ENCODE measurements around the gene KCNQ1.

Gene KCNQ1

DNA sequence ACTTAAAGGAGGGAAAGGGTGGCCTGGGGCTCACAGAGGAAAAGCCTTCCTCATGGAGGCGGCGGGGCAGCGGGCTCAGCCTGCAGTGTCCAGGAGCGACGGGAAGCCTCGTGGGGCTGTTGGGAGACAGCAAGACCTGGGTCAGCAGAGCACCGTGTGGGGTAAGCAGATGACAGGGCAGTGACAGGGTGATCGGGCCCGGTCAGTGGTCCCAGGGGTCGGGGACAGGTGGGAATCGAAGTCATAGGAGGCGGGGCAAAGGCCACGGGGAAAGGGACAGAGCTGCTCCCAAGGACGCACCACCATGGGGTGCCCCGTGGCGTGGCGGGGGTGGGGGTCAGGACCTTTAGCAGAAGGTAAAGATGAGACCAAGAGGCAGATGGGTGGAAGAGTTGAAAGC lies 390.9 kb downstream of the KCNQ1 start:
- Histone ChIP-seq H3K4me3 (ENCODE audit: severe bottlenecking) (no peak overlapping the region), H3K36me3 (ENCODE audit: low read depth) (no peaks in the 10 kb centered on the region), H3K27me3 (ENCODE audit: insufficient read depth, poor library complexity, severe bottlenecking) (no peaks in the 10 kb centered on the region), H3K4me1 (ENCODE audit: insufficient read depth, poor library complexity, severe bottlenecking) (no peaks in the 10 kb centered on the region), H3K9me3 (ENCODE audit: severe bottlenecking) (no peaks in the 10 kb centered on the region), H3K27ac (ENCODE audit: poor library complexity, severe bottlenecking) (no peak overlapping the region)
- TF ChIP-seq, protein P1, sequence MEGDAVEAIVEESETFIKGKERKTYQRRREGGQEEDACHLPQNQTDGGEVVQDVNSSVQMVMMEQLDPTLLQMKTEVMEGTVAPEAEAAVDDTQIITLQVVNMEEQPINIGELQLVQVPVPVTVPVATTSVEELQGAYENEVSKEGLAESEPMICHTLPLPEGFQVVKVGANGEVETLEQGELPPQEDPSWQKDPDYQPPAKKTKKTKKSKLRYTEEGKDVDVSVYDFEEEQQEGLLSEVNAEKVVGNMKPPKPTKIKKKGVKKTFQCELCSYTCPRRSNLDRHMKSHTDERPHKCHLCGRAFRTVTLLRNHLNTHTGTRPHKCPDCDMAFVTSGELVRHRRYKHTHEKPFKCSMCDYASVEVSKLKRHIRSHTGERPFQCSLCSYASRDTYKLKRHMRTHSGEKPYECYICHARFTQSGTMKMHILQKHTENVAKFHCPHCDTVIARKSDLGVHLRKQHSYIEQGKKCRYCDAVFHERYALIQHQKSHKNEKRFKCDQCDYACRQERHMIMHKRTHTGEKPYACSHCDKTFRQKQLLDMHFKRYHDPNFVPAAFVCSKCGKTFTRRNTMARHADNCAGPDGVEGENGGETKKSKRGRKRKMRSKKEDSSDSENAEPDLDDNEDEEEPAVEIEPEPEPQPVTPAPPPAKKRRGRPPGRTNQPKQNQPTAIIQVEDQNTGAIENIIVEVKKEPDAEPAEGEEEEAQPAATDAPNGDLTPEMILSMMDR (IDR thresholded peaks at IDR 0.05; ENCODE audit: poor library complexity, severe bottlenecking) = no peak
- DNase-seq (ENCODE audit: low spot score) (no peak), ATAC-seq (ENCODE audit: low read depth) (no peak)

DNA sequence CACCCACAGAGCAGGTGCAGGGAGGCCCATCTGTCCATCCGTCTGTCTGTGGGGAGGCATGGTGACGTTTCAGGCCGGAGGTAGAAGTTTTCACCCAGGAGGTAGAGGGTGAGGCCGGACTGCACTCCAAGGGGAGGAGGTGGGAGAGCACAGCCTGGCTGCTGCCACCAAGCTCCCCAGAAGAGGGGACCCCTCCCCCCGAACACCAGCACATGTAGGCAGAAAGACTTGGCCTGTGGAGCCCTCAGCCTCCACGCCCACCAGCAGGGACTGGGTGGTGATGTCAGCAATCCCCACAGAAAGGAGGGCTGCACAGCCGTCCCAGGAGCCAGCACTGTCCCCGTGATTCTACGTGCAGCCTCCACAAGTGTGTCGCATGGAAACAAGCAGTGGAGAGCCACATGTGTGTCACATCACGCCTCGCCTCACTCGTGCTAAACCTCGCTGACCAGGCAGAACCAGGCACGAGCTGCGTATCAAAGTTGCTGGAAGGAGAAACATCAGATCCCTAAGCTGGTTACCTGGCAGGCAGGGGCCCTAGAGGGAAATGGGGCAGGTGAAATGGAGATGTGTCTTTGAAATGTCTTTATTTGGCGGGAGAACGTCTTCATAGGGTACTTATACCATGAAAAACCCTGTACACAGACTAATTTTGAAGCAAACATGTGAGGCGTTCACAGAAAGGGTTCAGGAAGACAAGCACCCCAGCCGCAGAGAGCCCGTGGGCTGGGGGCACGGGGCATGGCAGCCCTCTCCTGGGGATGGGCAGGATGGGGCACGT lies 391.7 kb downstream of the KCNQ1 start:
- no peaks in the 10 kb centered on the region for H3K4me1 ChIP-seq (ENCODE audit: insufficient read depth, poor library complexity, severe bottlenecking)
- H3K27ac ChIP-seq (ENCODE audit: poor library complexity, severe bottlenecking) = no peak overlapping the region
- DNase-seq (ENCODE audit: low spot score) = no peak
- no peak for ATAC-seq (ENCODE audit: low read depth)
- H3K27me3 ChIP-seq (ENCODE audit: insufficient read depth, poor library complexity, severe bottlenecking) = no peaks in the 10 kb centered on the region
- H3K4me3 ChIP-seq (ENCODE audit: severe bottlenecking) = no peak overlapping the region
- TF ChIP-seq, protein P1 (IDR thresholded peaks at IDR 0.05; ENCODE audit: poor library complexity, severe bottlenecking) = no peak
- H3K36me3 ChIP-seq (ENCODE audit: low read depth) = no peaks in the 10 kb centered on the region
- H3K9me3 ChIP-seq (ENCODE audit: severe bottlenecking) = no peaks in the 10 kb centered on the region

DNA sequence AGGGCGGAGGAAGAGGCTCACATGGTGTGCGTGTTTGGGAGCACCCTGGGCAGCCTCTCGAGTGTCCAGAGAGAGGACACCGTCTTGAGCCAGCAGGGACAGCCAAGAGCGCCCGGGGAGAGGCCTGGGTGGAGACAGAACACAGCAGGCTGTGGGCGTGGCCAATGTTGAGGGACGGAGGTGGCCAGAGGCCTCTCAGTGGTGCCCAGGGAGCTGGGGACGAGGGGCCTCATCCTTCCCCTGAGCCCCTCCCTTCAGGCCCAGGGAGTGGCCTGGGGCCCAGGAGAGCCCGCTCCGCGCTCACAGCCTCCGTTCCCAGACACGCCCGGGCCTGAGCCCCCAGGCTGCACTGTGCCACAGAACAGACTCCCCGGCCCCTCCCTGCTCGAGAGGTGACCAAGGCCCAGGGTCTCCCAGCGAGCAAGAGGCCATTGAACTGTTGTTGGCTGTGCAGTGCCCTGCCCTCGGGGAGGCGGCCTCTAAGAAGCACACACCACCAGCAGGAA lies 392.3 kb downstream of the KCNQ1 start:
- H3K4me3 ChIP-seq (ENCODE audit: severe bottlenecking) = no peak overlapping the region
- H3K36me3 ChIP-seq (ENCODE audit: low read depth) = no peaks in the 10 kb centered on the region
- DNase-seq (ENCODE audit: low spot score) (no peak), ATAC-seq (ENCODE audit: low read depth) (no peak)
- TF ChIP-seq, protein P1 (IDR thresholded peaks at IDR 0.05; ENCODE audit: poor library complexity, severe bottlenecking) = no peak
- H3K9me3 ChIP-seq (ENCODE audit: severe bottlenecking) = no peaks in the 10 kb centered on the region
- H3K4me1 ChIP-seq (ENCODE audit: insufficient read depth, poor library complexity, severe bottlenecking) = no peaks in the 10 kb centered on the region
- H3K27ac ChIP-seq (ENCODE audit: poor library complexity, severe bottlenecking) = no peak overlapping the region
- no peaks in the 10 kb centered on the region for H3K27me3 ChIP-seq (ENCODE audit: insufficient read depth, poor library complexity, severe bottlenecking)

DNA sequence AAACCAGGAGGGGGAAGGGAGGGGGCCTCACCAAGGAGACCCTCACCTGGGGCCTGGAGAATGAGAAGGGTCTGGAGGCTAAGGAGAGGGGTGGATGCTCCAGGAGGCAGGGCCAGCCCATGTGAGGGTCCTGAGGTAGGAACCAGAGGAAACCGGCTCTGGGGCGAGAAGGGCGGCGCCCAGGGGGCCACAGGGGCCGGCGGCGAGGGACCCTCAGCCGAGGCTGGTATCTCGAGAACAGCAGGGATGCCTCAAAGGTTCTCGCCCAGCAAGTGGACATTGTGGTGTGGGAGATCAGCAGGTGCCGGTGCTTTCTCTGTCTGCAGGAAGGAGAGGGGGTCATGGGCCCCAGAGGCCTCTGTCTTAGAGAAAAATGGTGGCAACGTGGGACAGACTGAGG lies 392.8 kb downstream of the KCNQ1 start:
- ATAC-seq (ENCODE audit: low read depth) = no peak
- Histone ChIP-seq H3K27ac (ENCODE audit: poor library complexity, severe bottlenecking) (no peak overlapping the region), H3K4me3 (ENCODE audit: severe bottlenecking) (no peak overlapping the region), H3K27me3 (ENCODE audit: insufficient read depth, poor library complexity, severe bottlenecking) (no peaks in the 10 kb centered on the region), H3K4me1 (ENCODE audit: insufficient read depth, poor library complexity, severe bottlenecking) (no peaks in the 10 kb centered on the region), H3K9me3 (ENCODE audit: severe bottlenecking) (no peaks in the 10 kb centered on the region), H3K36me3 (ENCODE audit: low read depth) (no peaks in the 10 kb centered on the region)
- DNase-seq (ENCODE audit: low spot score) = no peak
- TF ChIP-seq, protein P1 (IDR thresholded peaks at IDR 0.05; ENCODE audit: poor library complexity, severe bottlenecking) = no peak

DNA sequence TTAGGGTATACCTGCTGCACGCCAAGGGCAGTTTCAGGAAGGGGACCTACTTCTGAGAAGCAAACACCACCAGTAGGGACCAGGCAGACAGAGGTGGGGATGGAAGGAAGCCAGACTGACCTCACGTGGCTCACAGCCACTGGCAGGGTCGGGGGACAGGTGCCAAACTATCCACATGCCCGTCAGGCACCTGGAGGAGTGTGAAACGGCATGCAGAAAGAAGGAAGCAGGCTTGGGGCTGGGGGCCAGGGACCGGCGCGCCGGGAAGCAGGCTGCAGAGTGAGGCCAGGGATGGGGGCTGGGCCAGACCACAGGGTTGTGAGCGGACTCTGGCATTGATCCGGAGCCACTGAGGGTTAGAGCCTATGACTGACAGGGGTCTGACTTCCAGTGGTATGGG lies 393.3 kb downstream of the KCNQ1 start:
- Histone ChIP-seq H3K36me3 (ENCODE audit: low read depth) (no peaks in the 10 kb centered on the region), H3K27ac (ENCODE audit: poor library complexity, severe bottlenecking) (no peak overlapping the region), H3K4me1 (ENCODE audit: insufficient read depth, poor library complexity, severe bottlenecking) (no peaks in the 10 kb centered on the region), H3K27me3 (ENCODE audit: insufficient read depth, poor library complexity, severe bottlenecking) (no peaks in the 10 kb centered on the region), H3K4me3 (ENCODE audit: severe bottlenecking) (no peak overlapping the region), H3K9me3 (ENCODE audit: severe bottlenecking) (no peaks in the 10 kb centered on the region)
- TF ChIP-seq, protein P1 (IDR thresholded peaks at IDR 0.05; ENCODE audit: poor library complexity, severe bottlenecking) = no peak
- DNase-seq (ENCODE audit: low spot score) (no peak), ATAC-seq (ENCODE audit: low read depth) (no peak)
